Colonic mucosa (tissue), 4 donors: ENCODE data around the gene CUX1. TPM values are rescaled to one million over a fixed set of nuclear protein-coding genes. Genes with fewer than 3 reads are reported as not detected.

Source experiments
- DNase-seq: peaks from one replicate; pipeline ENCODE4 v3.0.0-alpha.2; 2020
- H3K27ac ChIP-seq: fragments of 200-600 bp; one replicate; pipeline ENCODE4 v1.8.0; 2021
- H3K27me3 ChIP-seq: fragments of 200-600 bp; one replicate; pipeline ENCODE4 v1.8.0; 2021
- H3K36me3 ChIP-seq: fragments of 200-600 bp; one replicate; pipeline ENCODE4 v1.8.0; 2021
- H3K4me1 ChIP-seq: fragments of 200-600 bp; one replicate; pipeline ENCODE4 v1.8.0; 2021; ENCODE audit warnings: mild to moderate bottlenecking
- H3K4me3 ChIP-seq: fragments of 200-600 bp; one replicate; pipeline ENCODE4 v1.8.0; 2021
- H3K9ac ChIP-seq, 2 donors: one replicate each; pipeline ENCODE4 v1.7.0; 2013; ENCODE audit warnings: control low read depth in 2 of 2, low read depth in 2 of 2, low read length in 2 of 2
- H3K9me3 ChIP-seq: fragments of 200-600 bp; one replicate; pipeline ENCODE4 v1.8.0; 2021
- intact Hi-C: fragments of 100-400 bp; cut with DNase I; formaldehyde crosslinking; loops from one replicate; pipeline ENCODE4 v1.14.1; 2022
- total RNA-seq, 2 donors: library from RNA; stranded (reverse); fragmentation: NEBNext Ultra II Directional in 1 of 2; extraction: Animal tissue kit (Norgen Biotek cat#: 25700) in 1 of 2; gene quantifications; one replicate each; pipeline ENCODE4 v1.2.1, GENCODE V29; 2021
- TF ChIP-seq, protein P1 (sequence below): fragments of 200-600 bp; IDR thresholded peaks from one replicate; pipeline ENCODE4 v1.8.0; 2022; ENCODE audit warnings: antibody characterized with exemption, mild to moderate bottlenecking
- donor health status: healthy.
- donor health status: DM: no; HTN: no; CAD: no.
- donor health status: DM: no; HTN: no; CAD: no.

Gene CUX1
- total RNA-seq, 2 donors from 2014 or later, result 68.5 to 97.5 TPM

DNA sequence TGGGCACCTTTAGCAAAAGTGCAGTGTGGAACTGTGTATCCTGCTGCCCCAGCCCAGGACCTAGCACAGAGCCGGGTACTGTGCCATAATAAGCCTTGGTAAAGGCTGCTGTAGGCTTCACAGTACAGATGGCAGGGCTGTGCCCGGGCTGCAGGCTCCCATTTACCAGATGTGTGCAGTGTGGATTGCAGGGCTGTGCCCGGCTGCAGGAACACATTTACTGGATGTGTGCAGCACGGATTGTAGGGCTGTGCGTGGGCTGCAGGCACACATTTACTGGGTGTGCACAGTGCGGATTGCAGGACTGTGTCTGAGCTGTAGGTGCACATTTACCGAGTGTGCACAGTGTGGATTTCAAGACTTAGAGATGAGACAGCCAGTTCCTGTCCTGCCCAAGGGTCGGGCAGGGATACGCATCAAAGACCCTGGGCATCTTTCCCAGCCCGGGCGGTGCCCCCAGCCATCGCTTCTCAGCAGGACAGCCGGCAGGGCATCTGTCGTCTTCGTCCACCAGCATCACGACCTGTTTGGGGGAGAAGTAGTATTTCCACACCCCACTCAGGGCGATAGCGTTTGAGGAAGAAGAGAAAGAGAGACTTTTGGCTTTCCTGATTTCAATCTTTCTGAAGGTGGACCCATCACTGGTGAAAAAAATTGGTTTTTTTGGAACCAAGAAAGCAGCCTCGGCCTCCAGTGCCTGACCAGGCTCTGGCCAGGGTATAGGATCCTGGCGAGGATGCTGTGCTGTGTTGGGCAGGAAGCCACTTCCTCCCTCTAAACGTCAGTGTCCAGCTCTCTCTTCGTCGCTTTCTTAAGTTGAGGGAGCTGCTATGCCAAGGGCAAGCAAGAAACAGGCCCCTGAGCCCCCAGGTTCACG is 180.8 kb downstream of the CUX1 start:
- H3K9me3 ChIP-seq, result no peaks in the 10 kb centered on the region
- H3K4me1 ChIP-seq, result no peaks in the 10 kb centered on the region
- no peak for DNase-seq
- no peak overlapping the region for H3K4me3 ChIP-seq
- no peak overlapping the region for H3K9ac ChIP-seq
- no peak overlapping the region for H3K27ac ChIP-seq
- no peaks in the 10 kb centered on the region for H3K27me3 ChIP-seq
- intact Hi-C loops, result no loop called here
- TF ChIP-seq, protein P1, sequence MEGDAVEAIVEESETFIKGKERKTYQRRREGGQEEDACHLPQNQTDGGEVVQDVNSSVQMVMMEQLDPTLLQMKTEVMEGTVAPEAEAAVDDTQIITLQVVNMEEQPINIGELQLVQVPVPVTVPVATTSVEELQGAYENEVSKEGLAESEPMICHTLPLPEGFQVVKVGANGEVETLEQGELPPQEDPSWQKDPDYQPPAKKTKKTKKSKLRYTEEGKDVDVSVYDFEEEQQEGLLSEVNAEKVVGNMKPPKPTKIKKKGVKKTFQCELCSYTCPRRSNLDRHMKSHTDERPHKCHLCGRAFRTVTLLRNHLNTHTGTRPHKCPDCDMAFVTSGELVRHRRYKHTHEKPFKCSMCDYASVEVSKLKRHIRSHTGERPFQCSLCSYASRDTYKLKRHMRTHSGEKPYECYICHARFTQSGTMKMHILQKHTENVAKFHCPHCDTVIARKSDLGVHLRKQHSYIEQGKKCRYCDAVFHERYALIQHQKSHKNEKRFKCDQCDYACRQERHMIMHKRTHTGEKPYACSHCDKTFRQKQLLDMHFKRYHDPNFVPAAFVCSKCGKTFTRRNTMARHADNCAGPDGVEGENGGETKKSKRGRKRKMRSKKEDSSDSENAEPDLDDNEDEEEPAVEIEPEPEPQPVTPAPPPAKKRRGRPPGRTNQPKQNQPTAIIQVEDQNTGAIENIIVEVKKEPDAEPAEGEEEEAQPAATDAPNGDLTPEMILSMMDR, result no peak
- H3K36me3 ChIP-seq, result no peaks in the 10 kb centered on the region

DNA sequence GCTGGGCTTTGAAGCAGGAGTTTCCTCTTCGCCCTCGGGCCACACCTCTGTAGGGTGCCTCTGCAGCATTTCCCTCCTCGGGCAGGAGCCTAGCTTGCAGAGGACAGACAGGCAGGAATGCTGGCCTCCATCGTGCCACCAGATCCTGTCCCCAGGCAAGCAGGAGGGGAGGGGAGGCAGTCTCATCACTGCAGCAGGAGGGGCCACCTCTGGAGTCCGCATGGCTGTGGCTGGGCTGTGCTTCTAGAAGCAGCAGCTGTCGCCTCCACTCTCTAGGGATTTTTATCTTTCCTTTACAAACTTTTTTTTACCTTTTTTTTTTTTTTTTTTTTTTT is 181.4 kb downstream of the CUX1 start:
- no peak overlapping the region for H3K27ac ChIP-seq
- intact Hi-C loops, result no loop called here
- TF ChIP-seq, protein P1, result no peak
- no peak overlapping the region for H3K9ac ChIP-seq
- no peaks in the 10 kb centered on the region for H3K9me3 ChIP-seq
- H3K4me1 ChIP-seq, result no peaks in the 10 kb centered on the region
- no peak overlapping the region for H3K4me3 ChIP-seq
- H3K27me3 ChIP-seq, result no peaks in the 10 kb centered on the region
- H3K36me3 ChIP-seq, result no peaks in the 10 kb centered on the region
- no peak for DNase-seq

DNA sequence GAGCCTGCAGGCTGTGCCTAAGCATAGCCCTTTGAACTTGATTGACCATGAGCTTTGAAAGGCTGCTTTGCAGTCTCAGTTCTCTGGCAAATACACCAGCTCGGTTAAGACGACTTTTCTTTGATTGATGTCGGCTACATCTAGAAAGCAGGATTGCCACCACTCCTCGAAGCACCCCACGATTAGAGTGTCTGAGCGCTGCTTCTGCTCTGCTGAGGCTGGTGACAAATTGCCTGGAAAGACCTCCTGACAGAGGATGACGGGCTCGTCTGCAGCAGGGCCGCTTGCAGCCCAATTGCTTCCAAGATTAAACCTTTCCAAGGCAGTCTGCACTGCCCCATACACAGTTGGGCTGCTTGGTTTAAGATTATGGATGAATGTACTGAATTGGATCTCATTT is 182.0 kb downstream of the CUX1 start:
- Histone ChIP-seq H3K27ac (no peak overlapping the region), H3K27me3 (no peaks in the 10 kb centered on the region), H3K4me1 (no peaks in the 10 kb centered on the region), H3K9ac (no peak overlapping the region), H3K4me3 (no peak overlapping the region), H3K9me3 (no peaks in the 10 kb centered on the region), H3K36me3 (no peaks in the 10 kb centered on the region)
- intact Hi-C loops, result no loop called here
- DNase-seq, result no peak
- TF ChIP-seq, protein P1, result no peak

DNA sequence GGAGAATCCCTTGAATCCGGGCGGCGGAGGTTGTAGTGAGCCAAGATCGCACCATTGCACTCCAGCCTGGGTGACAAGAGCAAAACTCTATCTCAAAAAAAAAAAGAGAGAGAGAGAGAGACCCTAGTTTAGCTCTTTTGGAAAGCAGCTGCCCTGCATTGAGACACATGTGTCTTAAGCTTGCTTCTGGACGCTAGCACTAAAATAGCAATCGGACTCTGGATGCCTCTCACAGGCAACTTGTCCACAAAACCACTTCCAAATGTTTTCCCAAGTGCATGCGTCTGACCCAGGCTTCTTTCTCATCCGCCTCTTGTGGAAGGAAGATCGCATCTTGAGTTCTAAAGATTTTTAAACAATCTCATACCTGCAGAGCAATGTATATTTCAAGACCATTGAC is 182.7 kb downstream of the CUX1 start:
- no peak overlapping the region for H3K4me3 ChIP-seq
- H3K9ac ChIP-seq, result no peak overlapping the region
- no peaks in the 10 kb centered on the region for H3K27me3 ChIP-seq
- H3K27ac ChIP-seq, result no peak overlapping the region
- TF ChIP-seq, protein P1, result no peak
- intact Hi-C loops, result no loop called here
- H3K9me3 ChIP-seq, result no peaks in the 10 kb centered on the region
- no peaks in the 10 kb centered on the region for H3K4me1 ChIP-seq
- no peak for DNase-seq
- H3K36me3 ChIP-seq, result no peaks in the 10 kb centered on the region

DNA sequence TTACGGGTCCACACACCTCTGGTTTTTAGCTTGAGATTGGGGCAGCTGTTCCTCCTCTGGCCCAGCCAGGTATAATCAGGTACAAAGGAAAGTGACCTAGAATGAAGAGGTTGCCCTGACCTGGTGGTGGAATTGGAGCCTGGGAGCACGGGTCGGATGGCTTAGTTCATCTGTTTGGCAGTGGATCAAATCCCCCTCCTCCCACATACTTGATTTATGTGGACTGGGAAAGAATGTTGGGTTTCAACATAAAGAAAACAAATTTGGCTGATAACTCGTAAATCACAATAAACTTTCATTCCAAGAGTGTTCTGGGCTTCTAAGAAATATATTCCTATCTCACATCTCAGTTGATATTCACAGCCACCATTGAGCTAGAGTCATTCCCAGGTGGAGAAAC is 186.8 kb downstream of the CUX1 start:
- no peaks in the 10 kb centered on the region for H3K27me3 ChIP-seq
- H3K27ac ChIP-seq, result no peak overlapping the region
- intact Hi-C loops, result no loop called here
- no peaks in the 10 kb centered on the region for H3K36me3 ChIP-seq
- TF ChIP-seq, protein P1, result no peak
- H3K4me1 ChIP-seq, result no peaks in the 10 kb centered on the region
- no peak overlapping the region for H3K9ac ChIP-seq
- no peaks in the 10 kb centered on the region for H3K9me3 ChIP-seq
- no peak for DNase-seq
- no peak overlapping the region for H3K4me3 ChIP-seq
